HCT116 (cell line): Measurements from ENCODE around the gene MYBPHL. TPM values are rescaled to one million over a fixed set of nuclear protein-coding genes. Genes with fewer than 3 reads are reported as not detected.

Experiments used
- ATAC-seq: fragments of 200-7000 bp; cut with Tn5 transposase; 2 replicates; pipeline ENCODE4 v1.9.1; 2020; ENCODE audit warnings: mild to moderate bottlenecking, moderate library complexity
- BruUV-seq: library from RNA; stranded (reverse); fragments of 400-500 nt; replicated peaks from 2 replicates; lab custom pipeline; 2021; lab: Mats Ljungman, UMichigan
- CTCF ChIA-PET: fragments of 300-600 bp; sonication (Branson Sonifier 250); formaldehyde crosslinking; loops from one replicate; lab custom pipeline; 2021; ENCODE audit warnings: antibody characterized with exemption; lab: Charles Lee
- POLR2A ChIA-PET: fragments of 300-600, 350-600 bp; sonication (Branson Sonifier 250); formaldehyde crosslinking; loops from one replicate; lab custom pipeline; 2021; ENCODE audit warnings: antibody characterized with exemption; lab: Charles Lee
- RAD21 ChIA-PET, 2 experiments: fragments of 300-600 bp; sonication (Branson Sonifier 250); formaldehyde crosslinking; loops; one replicate each; lab custom pipeline; 2023; ENCODE audit warnings: low total read pairs in 2 of 2; ENCODE audit not compliant: uncharacterized antibody in 2 of 2, unreplicated experiment in 2 of 2, low non-redundant PET in 1 of 2; lab: Charles Lee
- DNase-seq: peaks from one replicate; pipeline ENCODE4 v3.0.0-alpha.2; 2010; ENCODE audit warnings: low read depth, low spot score
- H2AFZ ChIP-seq: fragments of 200-600 bp; shearing (Covaris generic), sonication (generic); 2 replicates; pipeline ENCODE4 v1.6.1; 2017; ENCODE audit warnings: low read depth, mixed run types, mixed read lengths, antibody characterized with exemption, low read length; ENCODE audit not compliant: poor library complexity, severe bottlenecking
- H3K27ac ChIP-seq: 2 replicates; pipeline ENCODE4 v1.5.1; 2012; ENCODE audit warnings: low read depth, low read length
- H3K27me3 ChIP-seq: fragments of 200-600 bp; sonication (generic); 2 replicates; pipeline ENCODE4 v1.6.1; 2016; ENCODE audit warnings: mixed run types, low read length, mixed read lengths; ENCODE audit not compliant: insufficient read depth
- H3K36me3 ChIP-seq, 2 experiments: fragments of 200-500 bp in 1 of 2; fragments of 200-600 bp in 1 of 2; sonication (Bioruptor generic) in 1 of 2; sonication (generic) in 1 of 2; 2 replicates each; pipeline versions ENCODE4 v1.5.1 to v1.6.1; 2014 to 2016; ENCODE audit warnings: low read length in 2 of 2, inconsistent platforms in 1 of 2, mixed read lengths in 1 of 2, mixed run types in 1 of 2; ENCODE audit not compliant: insufficient read depth in 2 of 2, control insufficient read depth in 1 of 2
- H3K4me1 ChIP-seq, 2 experiments: fragments of 200-600 bp in 1 of 2; sonication (generic) in 1 of 2; 2 replicates each; pipeline versions ENCODE4 v1.5.1 to v1.6.1; 2012 to 2017; ENCODE audit warnings: low read length in 2 of 2, inconsistent platforms in 1 of 2, mild to moderate bottlenecking in 1 of 2, mixed read lengths in 1 of 2, mixed run types in 1 of 2, moderate library complexity in 1 of 2; ENCODE audit not compliant: insufficient read depth in 2 of 2, control insufficient read depth in 1 of 2
- H3K4me2 ChIP-seq: fragments of 200-600 bp; sonication (generic); 2 replicates; pipeline ENCODE4 v1.6.1; 2017; ENCODE audit warnings: mixed run types, low read length, mixed read lengths
- H3K4me3 ChIP-seq, 2 experiments: fragments of 200-600 bp in 1 of 2; sonication (generic) in 1 of 2; replicated peaks in 1 of 2; 2 replicates each; pipeline ENCODE4 v1.5.1; 2011 to 2016; ENCODE audit warnings: low read length in 2 of 2, control low read depth in 1 of 2, low read depth in 1 of 2, mild to moderate bottlenecking in 1 of 2, mixed read lengths in 1 of 2, mixed run types in 1 of 2
- H3K79me2 ChIP-seq: fragments of 200-600 bp; sonication (generic); 2 replicates; pipeline ENCODE4 v1.6.1; 2017; ENCODE audit warnings: mild to moderate bottlenecking, mixed run types, low read length, moderate library complexity, mixed read lengths; ENCODE audit not compliant: insufficient read depth
- H3K9ac ChIP-seq: fragments of 200-600 bp; sonication (generic); 2 replicates; pipeline ENCODE4 v1.6.1; 2016; ENCODE audit warnings: low read length, mixed read lengths
- H3K9me2 ChIP-seq: fragments of 200-600 bp; sonication (generic), shearing (Covaris generic); 2 replicates; pipeline ENCODE4 v1.6.1; 2017; ENCODE audit warnings: mixed run types, mild to moderate bottlenecking, moderate library complexity; ENCODE audit not compliant: insufficient read depth
- H3K9me3 ChIP-seq, 2 experiments: fragments of 200-500 bp in 1 of 2; fragments of 200-600 bp in 1 of 2; sonication (Bioruptor generic) in 1 of 2; sonication (generic) in 1 of 2; 2 replicates each; pipeline ENCODE4 v1.6.1; 2014 to 2017; ENCODE audit warnings: low read length in 2 of 2, mixed read lengths in 2 of 2, inconsistent platforms in 1 of 2, low read depth in 1 of 2, mild to moderate bottlenecking in 1 of 2, mixed run types in 1 of 2, moderate library complexity in 1 of 2; ENCODE audit not compliant: control insufficient read depth in 1 of 2, insufficient read depth in 1 of 2
- H4K20me1 ChIP-seq: fragments of 200-600 bp; sonication (generic), shearing (Covaris generic); 2 replicates; pipeline ENCODE4 v1.6.1; 2017; ENCODE audit warnings: mixed run types, mild to moderate bottlenecking, moderate library complexity; ENCODE audit not compliant: insufficient read depth
- CBX3 ChIP-seq: IDR thresholded peaks from 2 replicates; pipeline ENCODE4 v1.6.1; 2012; ENCODE audit warnings: low read depth
- EGR1 ChIP-seq: IDR thresholded peaks from 2 replicates; pipeline ENCODE4 v1.6.1; 2012; ENCODE audit warnings: low read depth
- ELF1 ChIP-seq: IDR thresholded peaks from 2 replicates; pipeline ENCODE4 v1.6.1; 2012; ENCODE audit warnings: low read depth, borderline replicate concordance
- POLR2A ChIP-seq: IDR thresholded peaks from 2 replicates; pipeline ENCODE4 v1.7.0; 2011; ENCODE audit warnings: borderline replicate concordance; ENCODE audit not compliant: insufficient read depth, insufficient read length; ENCODE audit errors: extremely low read depth
- RAD21 ChIP-seq: IDR thresholded peaks from 2 replicates; pipeline ENCODE4 v1.6.1; 2012; ENCODE audit warnings: low read depth, mild to moderate bottlenecking
- SIN3A ChIP-seq: IDR thresholded peaks from 2 replicates; pipeline ENCODE4 v1.6.1; 2012; ENCODE audit warnings: low read depth
- SP1 ChIP-seq: IDR thresholded peaks from 2 replicates; pipeline ENCODE4 v1.6.1; 2012; ENCODE audit warnings: low read depth
- SRF ChIP-seq: IDR thresholded peaks from 2 replicates; pipeline ENCODE4 v1.6.1; 2012; ENCODE audit warnings: low read depth
- ZNF274 ChIP-seq: fragments of 200-500 bp; sonication (Bioruptor generic); IDR thresholded peaks from 2 replicates; pipeline ENCODE4 v1.6.1; 2014; ENCODE audit warnings: mild to moderate bottlenecking, low read depth, low read length, inconsistent platforms
- intact Hi-C: fragments of 100-400 bp; cut with micrococcal nuclease; formaldehyde crosslinking; loops from 2 replicates; pipeline ENCODE4 v1.10.0; 2022
- total RNA-seq: library from RNA; stranded (reverse); gene quantifications from one replicate; pipeline ENCODE4 v1.2.1, GENCODE V29; 2021; ENCODE audit not compliant: unreplicated experiment
- TF ChIP-seq, protein P1 (sequence below), 3 experiments: fragments of 200-600 bp in 1 of 3; sonication (generic) in 1 of 3; IDR thresholded peaks in 2 of 3; conservative IDR thresholded peaks in 1 of 3; 2 replicates each; pipeline ENCODE4 v1.5.1; 2012 to 2017; ENCODE audit warnings: low read depth in 2 of 3, low read length in 2 of 3, antibody characterized with exemption in 1 of 3, borderline replicate concordance in 1 of 3, control low read depth in 1 of 3, mild to moderate bottlenecking in 1 of 3, mixed read lengths in 1 of 3, mixed run types in 1 of 3, moderate library complexity in 1 of 3; ENCODE audit not compliant: insufficient read depth in 1 of 3
- TF ChIP-seq, protein P2 (sequence below): IDR thresholded peaks from 2 replicates; pipeline ENCODE4 v1.6.1; 2012
- TF ChIP-seq, protein P3 (sequence below): IDR thresholded peaks from 2 replicates; pipeline ENCODE4 v1.6.1; 2011; ENCODE audit warnings: mild to moderate bottlenecking, low read length, moderate library complexity; ENCODE audit not compliant: insufficient replicate concordance; ENCODE audit errors: extremely low read depth

The MYBPHL gene
- total RNA-seq, 1 experiment from 2014 or later, result 1.0 TPM

DNA sequence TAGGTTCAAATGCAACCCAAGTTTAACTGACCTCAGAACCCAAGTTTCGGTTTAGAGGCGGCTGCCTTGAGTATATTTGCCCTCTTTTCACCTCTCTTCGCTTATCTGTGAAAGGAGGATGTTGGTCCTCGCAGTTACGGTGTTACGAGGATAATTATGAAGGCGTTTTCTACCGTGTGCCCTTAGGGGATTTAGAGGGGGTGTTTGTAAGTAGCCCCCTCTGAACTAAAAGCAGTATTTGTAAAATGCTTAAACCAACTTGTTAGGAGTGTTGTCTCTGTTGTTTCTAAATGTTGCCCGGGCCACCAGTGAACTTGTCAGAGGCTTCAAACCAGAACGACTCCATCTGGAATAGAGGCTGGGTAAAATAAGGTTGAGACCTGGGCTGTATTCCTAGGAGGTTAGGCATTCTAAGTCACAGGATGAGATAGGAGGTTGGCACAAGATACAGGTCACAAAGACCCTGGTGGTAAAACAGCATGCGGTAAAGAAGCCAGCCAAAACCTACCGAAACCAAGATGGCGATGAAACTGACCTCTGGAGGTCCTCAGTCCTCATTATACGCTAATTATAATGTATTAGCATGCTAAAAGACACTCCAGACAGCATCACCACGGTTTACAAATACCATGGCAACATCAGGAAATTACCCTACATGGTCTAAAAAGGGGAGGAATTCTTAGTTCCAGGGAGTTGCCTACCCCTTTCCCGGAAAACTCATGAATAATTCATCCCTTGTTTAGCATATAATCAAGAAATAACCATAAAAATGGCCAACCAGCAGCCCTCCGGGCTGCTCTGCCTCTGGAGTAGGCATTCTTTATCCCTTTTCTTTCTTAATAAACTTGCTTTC, 22.8 kb downstream of the MYBPHL start:
- ATAC-seq (no peak), DNase-seq (no peak)
- peak overlapping the region; percentile 80 for H3K27ac ChIP-seq
- H2AFZ ChIP-seq, result no peak overlapping the region
- TF ChIP-seq SRF, result no peak
- TF ChIP-seq SP1, result no peak
- TF ChIP-seq SIN3A, result 0 out of 2 replicates have a peak, but pooled peaks have one; percentile 3
- intact Hi-C loops, result no loop called here
- H3K4me1 ChIP-seq, result peaks cover 8 to 15% of the 10 kb centered on the region in 2 experiments; a peak in 3 of 4 replicates
- H3K79me2 ChIP-seq, result peaks cover 18% of the 10 kb centered on the region; the same call in 1 of the 2 replicates
- no peaks in the 10 kb centered on the region for H3K27me3 ChIP-seq
- peak overlapping the region; percentile 88 for H3K4me2 ChIP-seq
- RAD21 ChIA-PET, result no interaction called here
- H3K36me3 ChIP-seq, result peaks cover 8 to 23% of the 10 kb centered on the region in 2 experiments; a peak in 2 of 4 replicates
- H3K9me2 ChIP-seq, result no peaks in the 10 kb centered on the region
- peak overlapping the region; percentile 79 for H3K9ac ChIP-seq
- CTCF ChIA-PET, result interaction anchor here (1.8 to 1.9 kb wide), 2 partner anchors 113 to 116 kb away, joined by 4 to 18 read pairs; no protein-coding TSS in a partner anchor
- BruUV-seq, result no TSS peak
- H4K20me1 ChIP-seq, result no peaks in the 10 kb centered on the region
- POLR2A ChIA-PET, result interaction anchor here (0.8 kb wide), 1 partner anchor 68 kb away, joined by 3 read pairs; no protein-coding TSS in a partner anchor
- peak overlapping the region; percentile 78 to 87 for H3K4me3 ChIP-seq
- no peaks in the 10 kb centered on the region for H3K9me3 ChIP-seq

DNA sequence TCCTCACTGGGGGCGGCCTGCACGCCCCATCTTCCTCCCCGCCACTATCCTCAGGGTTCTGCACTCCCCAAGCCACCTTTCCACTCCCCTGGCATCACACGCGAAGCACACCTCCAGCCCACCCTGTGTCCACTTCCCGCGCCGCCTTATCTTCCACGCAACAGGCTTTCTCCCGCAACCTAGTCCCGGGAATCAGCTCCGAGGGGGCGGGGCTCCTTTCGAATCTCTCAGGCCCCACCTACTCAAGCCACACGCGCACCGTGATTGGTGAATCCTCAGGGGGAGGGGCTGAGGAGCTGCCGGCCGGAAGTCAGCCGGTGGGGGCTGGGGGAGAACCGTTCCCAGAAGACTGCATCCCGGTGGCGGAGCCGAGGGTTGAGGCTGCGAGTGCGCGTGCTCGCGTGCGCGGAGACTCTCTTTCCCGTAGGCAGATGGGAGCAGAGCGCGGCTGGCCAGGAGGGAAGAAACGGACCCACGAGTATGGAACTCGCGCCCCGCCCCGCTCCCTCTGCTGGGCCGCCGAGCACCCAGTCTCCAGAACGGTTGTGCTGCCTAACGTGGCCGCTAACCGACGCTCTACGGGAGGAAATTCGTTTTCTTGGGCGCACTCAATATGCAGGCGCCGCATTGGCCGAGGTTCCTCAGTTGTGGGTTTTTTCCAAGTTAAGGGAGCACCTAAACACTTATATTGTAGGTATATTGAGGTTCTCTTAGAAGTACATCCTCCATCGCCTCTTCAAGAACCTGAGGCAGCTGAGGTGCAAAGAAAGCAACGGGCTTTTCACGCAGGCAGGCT, 23.7 kb downstream of the MYBPHL start, which contains the start of gene PSRC1:
TSS of gene PSRC1 (minus strand) at position 194 of the 796 bp plus-strand sequence.
- POLR2A ChIA-PET, result interaction anchor here (0.6 to 1.1 kb wide), 6 partner anchors 13 to 117 kb away, joined by 3 read pairs; no protein-coding TSS in a partner anchor
- H3K4me1 ChIP-seq, result peaks cover 8 to 15% of the 10 kb centered on the region in 2 experiments; a peak in 3 of 4 replicates
- H3K36me3 ChIP-seq, result peaks cover 8 to 23% of the 10 kb centered on the region in 2 experiments; a peak in 2 of 4 replicates
- no peaks in the 10 kb centered on the region for H3K27me3 ChIP-seq
- CTCF ChIA-PET, result interaction anchor here (0.7 to 1.9 kb wide), 5 partner anchors 113 to 250 kb away, joined by 3 to 18 read pairs (median 4); no protein-coding TSS in a partner anchor
- H3K9me2 ChIP-seq, result no peaks in the 10 kb centered on the region
- peak within 1 kb of the TSS; percentile 78 to 87 for H3K4me3 ChIP-seq
- peak within 1 kb of the TSS; percentile 80 for H3K27ac ChIP-seq
- no peaks in the 10 kb centered on the region for H3K9me3 ChIP-seq
- H3K4me2 ChIP-seq, result peak within 1 kb of the TSS; percentile 88
- H4K20me1 ChIP-seq, result no peaks in the 10 kb centered on the region
- H3K9ac ChIP-seq, result peak within 1 kb of the TSS; percentile 79
- BruUV-seq, result TSS peak; percentile 96
- H2AFZ ChIP-seq, result no peak within 1 kb of the TSS
- peaks cover 18% of the 10 kb centered on the region; the same call in 1 of the 2 replicates for H3K79me2 ChIP-seq
- RAD21 ChIA-PET, result no interaction called here
- intact Hi-C loops, result no loop called here
- DNase-seq, result peak; percentile 86
- peak; percentile 97 for ATAC-seq
- TF ChIP-seq, protein P1, sequence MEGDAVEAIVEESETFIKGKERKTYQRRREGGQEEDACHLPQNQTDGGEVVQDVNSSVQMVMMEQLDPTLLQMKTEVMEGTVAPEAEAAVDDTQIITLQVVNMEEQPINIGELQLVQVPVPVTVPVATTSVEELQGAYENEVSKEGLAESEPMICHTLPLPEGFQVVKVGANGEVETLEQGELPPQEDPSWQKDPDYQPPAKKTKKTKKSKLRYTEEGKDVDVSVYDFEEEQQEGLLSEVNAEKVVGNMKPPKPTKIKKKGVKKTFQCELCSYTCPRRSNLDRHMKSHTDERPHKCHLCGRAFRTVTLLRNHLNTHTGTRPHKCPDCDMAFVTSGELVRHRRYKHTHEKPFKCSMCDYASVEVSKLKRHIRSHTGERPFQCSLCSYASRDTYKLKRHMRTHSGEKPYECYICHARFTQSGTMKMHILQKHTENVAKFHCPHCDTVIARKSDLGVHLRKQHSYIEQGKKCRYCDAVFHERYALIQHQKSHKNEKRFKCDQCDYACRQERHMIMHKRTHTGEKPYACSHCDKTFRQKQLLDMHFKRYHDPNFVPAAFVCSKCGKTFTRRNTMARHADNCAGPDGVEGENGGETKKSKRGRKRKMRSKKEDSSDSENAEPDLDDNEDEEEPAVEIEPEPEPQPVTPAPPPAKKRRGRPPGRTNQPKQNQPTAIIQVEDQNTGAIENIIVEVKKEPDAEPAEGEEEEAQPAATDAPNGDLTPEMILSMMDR (IDR thresholded peaks at IDR 0.05 in 2 of 3, conservative IDR thresholded peaks at IDR 0.05 in 1 of 3; ENCODE audit: borderline replicate concordance in 1 of 3, insufficient read depth in 1 of 3, low read depth in 2 of 3, low read length in 2 of 3), result peak in 2 of 3 experiments; percentile 5 to 18; a peak in 1 of 6 replicates
- TF ChIP-seq ELF1 (no peak), POLR2A (peak; percentile 82), EGR1 (no peak), CBX3 (no peak), ZNF274 (no peak), SIN3A (peak; percentile 44; the same call in 1 of the 2 replicates), SP1 (peak; percentile 64), RAD21 (no peak)
- TF ChIP-seq, protein P2, sequence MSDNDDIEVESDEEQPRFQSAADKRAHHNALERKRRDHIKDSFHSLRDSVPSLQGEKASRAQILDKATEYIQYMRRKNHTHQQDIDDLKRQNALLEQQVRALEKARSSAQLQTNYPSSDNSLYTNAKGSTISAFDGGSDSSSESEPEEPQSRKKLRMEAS, result peak; percentile 83
- TF ChIP-seq, protein P3, sequence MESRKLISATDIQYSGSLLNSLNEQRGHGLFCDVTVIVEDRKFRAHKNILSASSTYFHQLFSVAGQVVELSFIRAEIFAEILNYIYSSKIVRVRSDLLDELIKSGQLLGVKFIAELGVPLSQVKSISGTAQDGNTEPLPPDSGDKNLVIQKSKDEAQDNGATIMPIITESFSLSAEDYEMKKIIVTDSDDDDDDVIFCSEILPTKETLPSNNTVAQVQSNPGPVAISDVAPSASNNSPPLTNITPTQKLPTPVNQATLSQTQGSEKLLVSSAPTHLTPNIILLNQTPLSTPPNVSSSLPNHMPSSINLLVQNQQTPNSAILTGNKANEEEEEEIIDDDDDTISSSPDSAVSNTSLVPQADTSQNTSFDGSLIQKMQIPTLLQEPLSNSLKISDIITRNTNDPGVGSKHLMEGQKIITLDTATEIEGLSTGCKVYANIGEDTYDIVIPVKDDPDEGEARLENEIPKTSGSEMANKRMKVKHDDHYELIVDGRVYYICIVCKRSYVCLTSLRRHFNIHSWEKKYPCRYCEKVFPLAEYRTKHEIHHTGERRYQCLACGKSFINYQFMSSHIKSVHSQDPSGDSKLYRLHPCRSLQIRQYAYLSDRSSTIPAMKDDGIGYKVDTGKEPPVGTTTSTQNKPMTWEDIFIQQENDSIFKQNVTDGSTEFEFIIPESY, result no peak
